ENCODE data around the gene ADARB2. TPM values are rescaled to one million over a fixed set of nuclear protein-coding genes. Genes with fewer than 3 reads are reported as not detected.
"Not testable (repeated sequence)": the region's sequence is repeated elsewhere in the genome, so short reads cannot be mapped to it uniquely, and the experiment has no call there.

ADARB2 gene
- total and polyA plus RNA-seq, 4 donors: 0.22 to 1.3 (median 0.55) TPM

DNA sequence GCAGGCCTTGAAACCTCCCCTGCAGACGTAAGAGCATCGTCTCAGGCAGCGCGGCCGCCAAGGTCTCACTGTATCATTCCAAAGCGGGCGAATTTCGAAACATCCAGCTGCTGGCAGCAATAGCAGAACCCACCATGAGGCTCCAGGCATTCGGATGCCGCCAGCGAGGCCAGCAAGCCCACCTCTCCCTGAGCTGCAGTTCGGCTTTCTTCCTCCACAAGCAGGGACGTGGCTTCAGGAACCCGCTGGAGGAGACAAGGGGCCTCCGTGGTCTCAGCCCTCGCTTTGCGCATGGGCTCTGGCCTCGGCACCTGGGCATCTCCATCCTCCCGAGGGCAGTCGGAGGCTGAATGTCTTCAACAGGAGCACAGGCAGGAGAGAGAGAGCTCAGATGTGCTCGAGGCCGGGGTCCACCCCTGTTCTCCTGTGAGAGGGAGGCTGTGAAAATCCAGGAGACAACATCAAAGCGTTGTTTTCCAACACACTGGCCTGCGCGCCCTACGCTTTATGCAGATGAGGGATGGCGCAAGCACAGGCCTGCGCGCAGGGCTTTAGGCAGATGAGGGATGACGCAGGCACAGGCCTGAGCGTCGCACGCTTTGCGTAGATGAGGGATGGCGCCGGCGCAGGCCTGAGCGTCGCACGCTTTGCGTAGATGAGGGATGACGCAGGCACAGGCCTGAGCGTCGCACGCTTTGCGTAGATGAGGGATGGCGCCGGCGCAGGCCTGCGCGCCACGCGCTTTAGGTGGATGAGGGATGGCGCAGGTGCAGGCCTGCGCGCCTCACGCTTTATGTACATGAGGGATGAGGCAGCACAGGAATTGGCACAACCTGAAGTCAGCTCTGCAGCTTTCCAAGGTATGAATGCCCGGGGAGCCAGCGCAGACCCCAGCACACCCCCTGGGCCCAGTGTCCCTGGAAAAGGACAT lies 577.9 kb downstream of the ADARB2 start:
- peaks cover 0 to 17% (median 3%) of the 10 kb centered on the region in 5 donors for H3K4me1 ChIP-seq (ENCODE audit: control insufficient read depth in 5 of 5, insufficient read depth in 5 of 5, low read length in 5 of 5)
- no peak overlapping the region for H3K9ac ChIP-seq (ENCODE audit: insufficient read depth in 1 of 2, low read length in 2 of 2)
- H3K9me3 ChIP-seq (ENCODE audit: control insufficient read depth in 4 of 4, insufficient read depth in 3 of 4, low read length in 3 of 4): peaks cover 0 to 5% (median 0%) of the 10 kb centered on the region in 4 donors
- no peaks in the 10 kb centered on the region for H3K36me3 ChIP-seq (ENCODE audit: control insufficient read depth in 4 of 4, insufficient read depth in 4 of 4, low read length in 4 of 4)
- no peak for ATAC-seq (ENCODE audit: insufficient read depth, low FRiP score)
- H3K27ac ChIP-seq (ENCODE audit: low read depth in 1 of 2, low read length in 1 of 2): no peak overlapping the region
- no peaks in the 10 kb centered on the region for H3K27me3 ChIP-seq (ENCODE audit: control insufficient read depth in 3 of 3, insufficient read depth in 3 of 3, low read length in 2 of 3)
- H3K4me3 ChIP-seq: no peak overlapping the region
- peak; percentile 38 to 60 (median 49) for DNase-seq
- TF ChIP-seq, protein P1, sequence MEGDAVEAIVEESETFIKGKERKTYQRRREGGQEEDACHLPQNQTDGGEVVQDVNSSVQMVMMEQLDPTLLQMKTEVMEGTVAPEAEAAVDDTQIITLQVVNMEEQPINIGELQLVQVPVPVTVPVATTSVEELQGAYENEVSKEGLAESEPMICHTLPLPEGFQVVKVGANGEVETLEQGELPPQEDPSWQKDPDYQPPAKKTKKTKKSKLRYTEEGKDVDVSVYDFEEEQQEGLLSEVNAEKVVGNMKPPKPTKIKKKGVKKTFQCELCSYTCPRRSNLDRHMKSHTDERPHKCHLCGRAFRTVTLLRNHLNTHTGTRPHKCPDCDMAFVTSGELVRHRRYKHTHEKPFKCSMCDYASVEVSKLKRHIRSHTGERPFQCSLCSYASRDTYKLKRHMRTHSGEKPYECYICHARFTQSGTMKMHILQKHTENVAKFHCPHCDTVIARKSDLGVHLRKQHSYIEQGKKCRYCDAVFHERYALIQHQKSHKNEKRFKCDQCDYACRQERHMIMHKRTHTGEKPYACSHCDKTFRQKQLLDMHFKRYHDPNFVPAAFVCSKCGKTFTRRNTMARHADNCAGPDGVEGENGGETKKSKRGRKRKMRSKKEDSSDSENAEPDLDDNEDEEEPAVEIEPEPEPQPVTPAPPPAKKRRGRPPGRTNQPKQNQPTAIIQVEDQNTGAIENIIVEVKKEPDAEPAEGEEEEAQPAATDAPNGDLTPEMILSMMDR (IDR thresholded peaks at IDR 0.05; ENCODE audit: control extremely low read depth, extremely low read depth): no peak
- WGBS, 2 donors: 90 to 92% methylated on average over 59 of the region's 59 CpGs

DNA sequence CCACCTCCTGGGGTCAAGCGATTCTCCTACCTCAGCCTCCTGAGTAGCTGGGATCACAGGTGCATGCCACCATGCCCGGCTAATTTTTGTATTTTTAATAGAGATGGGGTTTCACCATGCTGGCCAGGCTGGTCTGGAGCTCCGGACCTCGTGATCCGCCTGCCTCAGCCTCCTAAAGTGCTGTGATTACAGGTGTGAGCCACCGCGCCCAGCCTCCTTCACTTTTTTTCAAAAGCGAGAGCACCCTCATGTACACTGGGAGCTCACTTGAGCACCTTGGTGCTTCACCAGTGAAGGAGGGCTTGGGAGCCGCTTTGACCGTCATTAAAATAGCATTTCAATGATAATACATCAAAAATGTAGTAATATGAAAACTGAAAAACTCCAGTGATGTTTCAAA lies 578.8 kb downstream of the ADARB2 start:
- 92 to 96% methylated on average over 10 of the region's 10 CpGs for WGBS, 2 donors
- H3K4me1 ChIP-seq (ENCODE audit: control insufficient read depth in 5 of 5, insufficient read depth in 5 of 5, low read length in 5 of 5): peaks cover 0 to 25% (median 3%) of the 10 kb centered on the region in 5 donors
- H3K27me3 ChIP-seq (ENCODE audit: control insufficient read depth in 3 of 3, insufficient read depth in 3 of 3, low read length in 2 of 3); H3K4me3 ChIP-seq; H3K27ac ChIP-seq (ENCODE audit: low read depth in 1 of 2, low read length in 1 of 2); H3K9me3 ChIP-seq (ENCODE audit: control insufficient read depth in 4 of 4, insufficient read depth in 3 of 4, low read length in 3 of 4); H3K9ac ChIP-seq (ENCODE audit: insufficient read depth in 1 of 2, low read length in 2 of 2); ATAC-seq (ENCODE audit: insufficient read depth, low FRiP score); DNase-seq; H3K36me3 ChIP-seq (ENCODE audit: control insufficient read depth in 4 of 4, insufficient read depth in 4 of 4, low read length in 4 of 4): not testable (repeated sequence)

DNA sequence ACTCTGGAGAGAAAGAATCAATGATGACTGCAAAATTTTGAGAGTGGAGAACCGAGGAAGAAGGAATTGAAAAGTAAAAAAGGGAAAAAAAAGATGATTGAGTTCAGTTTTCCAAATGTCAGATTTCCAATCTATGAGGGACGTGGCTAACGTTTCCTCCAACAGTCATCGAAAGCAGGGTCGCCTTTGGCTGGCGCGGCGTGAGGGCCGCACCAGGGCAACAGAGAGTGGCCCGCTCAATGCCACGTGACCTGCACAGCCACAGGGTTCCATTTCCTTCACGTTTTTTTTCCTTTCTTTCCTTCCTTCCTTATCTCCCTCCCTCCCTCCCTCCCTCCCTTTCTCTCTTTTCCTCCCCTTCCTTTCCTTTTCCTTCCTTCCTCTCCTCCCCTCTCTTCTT lies 579.3 kb downstream of the ADARB2 start:
- TF ChIP-seq, protein P1 (IDR thresholded peaks at IDR 0.05; ENCODE audit: control extremely low read depth, extremely low read depth): no peak
- H3K27ac ChIP-seq (ENCODE audit: low read depth in 1 of 2, low read length in 1 of 2): no peak overlapping the region
- H3K36me3 ChIP-seq (ENCODE audit: control insufficient read depth in 4 of 4, insufficient read depth in 4 of 4, low read length in 4 of 4): no peaks in the 10 kb centered on the region
- H3K9ac ChIP-seq (ENCODE audit: insufficient read depth in 1 of 2, low read length in 2 of 2): no peak overlapping the region
- peaks cover 0 to 25% (median 3%) of the 10 kb centered on the region in 5 donors for H3K4me1 ChIP-seq (ENCODE audit: control insufficient read depth in 5 of 5, insufficient read depth in 5 of 5, low read length in 5 of 5)
- no peaks in the 10 kb centered on the region for H3K27me3 ChIP-seq (ENCODE audit: control insufficient read depth in 3 of 3, insufficient read depth in 3 of 3, low read length in 2 of 3)
- peaks cover 0 to 5% (median 0%) of the 10 kb centered on the region in 4 donors for H3K9me3 ChIP-seq (ENCODE audit: control insufficient read depth in 4 of 4, insufficient read depth in 3 of 4, low read length in 3 of 4)
- ATAC-seq (ENCODE audit: insufficient read depth, low FRiP score) (no peak), DNase-seq (no peak)
- 83 to 87% methylated on average over 12 of the region's 12 CpGs for WGBS, 2 donors
- no peak overlapping the region for H3K4me3 ChIP-seq

DNA sequence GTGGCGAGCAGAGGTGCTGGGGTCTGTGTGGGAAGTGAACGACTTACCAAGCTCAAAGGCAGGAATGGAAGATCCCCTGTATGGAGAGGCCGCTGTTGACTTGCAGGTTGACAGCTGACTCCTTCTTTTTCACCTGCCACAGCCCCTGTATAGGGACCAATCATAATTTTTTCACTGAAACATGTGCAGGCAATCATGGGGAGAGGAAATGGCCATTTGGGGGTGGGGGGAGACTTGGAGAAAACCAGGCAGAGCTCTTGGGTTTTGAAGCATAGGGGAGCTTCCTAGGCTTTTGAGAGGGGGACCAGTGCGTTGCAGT lies 579.8 kb downstream of the ADARB2 start:
- Histone ChIP-seq H3K27me3 (ENCODE audit: control insufficient read depth in 3 of 3, insufficient read depth in 3 of 3, low read length in 2 of 3) (no peaks in the 10 kb centered on the region), H3K9ac (ENCODE audit: insufficient read depth in 1 of 2, low read length in 2 of 2) (no peak overlapping the region), H3K9me3 (ENCODE audit: control insufficient read depth in 4 of 4, insufficient read depth in 3 of 4, low read length in 3 of 4) (peaks cover 0 to 5% (median 0%) of the 10 kb centered on the region in 4 donors), H3K4me3 (no peak overlapping the region), H3K4me1 (ENCODE audit: control insufficient read depth in 5 of 5, insufficient read depth in 5 of 5, low read length in 5 of 5) (peaks cover 0 to 25% (median 3%) of the 10 kb centered on the region in 5 donors), H3K36me3 (ENCODE audit: control insufficient read depth in 4 of 4, insufficient read depth in 4 of 4, low read length in 4 of 4) (no peaks in the 10 kb centered on the region), H3K27ac (ENCODE audit: low read depth in 1 of 2, low read length in 1 of 2) (no peak overlapping the region)
- TF ChIP-seq, protein P1 (IDR thresholded peaks at IDR 0.05; ENCODE audit: control extremely low read depth, extremely low read depth): no peak
- ATAC-seq (ENCODE audit: insufficient read depth, low FRiP score) (no peak), DNase-seq (no peak)
- 82 to 88% methylated on average over 4 of the region's 4 CpGs for WGBS, 2 donors
